ENCODE data around the gene FASTK. TPM values are rescaled to one million over a fixed set of nuclear protein-coding genes. Genes with fewer than 3 reads are reported as not detected.

The FASTK gene
- polyA plus RNA-seq, 1 donor (not counting 4 experiments of a cell fraction or from before 2014, with no cell fraction given): 27.2 TPM

DNA sequence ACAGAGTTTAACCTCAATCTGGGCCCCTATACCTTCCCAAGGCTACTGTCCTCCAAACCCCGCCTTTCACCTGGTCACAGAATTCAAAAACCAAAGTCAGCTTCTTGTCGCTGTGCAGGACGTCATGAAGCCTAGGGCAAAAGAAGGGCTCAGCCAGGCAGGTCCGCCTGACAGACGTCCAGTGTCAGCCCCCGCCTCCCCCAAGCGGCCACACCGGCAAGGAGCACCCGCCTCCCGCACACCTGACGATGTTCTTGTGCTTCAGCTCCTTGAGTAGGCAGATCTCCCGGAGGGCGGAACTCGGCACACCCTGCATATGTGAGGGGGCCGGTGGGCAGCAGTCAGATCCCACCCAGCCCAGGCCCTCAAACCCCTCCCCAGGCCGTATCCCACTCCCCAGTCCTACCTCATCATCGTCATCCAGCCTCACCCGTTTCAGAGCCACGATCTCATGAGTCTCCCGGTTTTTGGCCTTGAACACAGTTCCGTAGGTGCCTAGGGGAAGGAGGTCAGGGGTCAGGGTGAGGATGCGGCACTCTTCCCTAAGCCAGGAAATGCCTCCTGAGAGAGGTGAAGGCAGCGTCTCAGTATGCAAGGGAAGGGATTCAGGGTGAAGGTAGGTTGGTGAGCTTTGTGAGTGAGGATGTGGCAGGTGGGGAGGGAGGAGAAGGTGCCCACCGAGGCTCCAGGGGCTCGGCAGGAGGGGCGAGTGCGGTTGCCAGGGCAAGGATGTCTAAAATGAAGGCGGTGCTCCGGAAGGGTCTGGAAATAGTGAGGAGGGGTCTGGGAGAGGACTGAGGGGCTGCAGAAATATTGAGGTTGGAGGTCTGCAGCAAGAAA is 23.7 kb downstream of the FASTK start:
- Histone ChIP-seq H4K20me1 (ENCODE audit: control insufficient read depth, extremely low read depth, insufficient read depth, low read length) (no peaks in the 10 kb centered on the region), H3K27me3 (ENCODE audit: control insufficient read depth, extremely low read depth, insufficient read depth, low read length) (no peaks in the 10 kb centered on the region), H3K9me3 (ENCODE audit: control insufficient read depth, low read depth, low read length) (no peaks in the 10 kb centered on the region), H3K9ac (ENCODE audit: control insufficient read depth, extremely low read depth, insufficient read depth, low read length) (peak overlapping the region; percentile 65), H3K27ac (ENCODE audit: control insufficient read depth, insufficient read depth, low read length) (no peak overlapping the region), H3K36me3 (ENCODE audit: control insufficient read depth in 2 of 2, extremely low read depth in 1 of 2, insufficient read depth in 2 of 2, low read length in 2 of 2) (peaks cover 3 to 7% of the 10 kb centered on the region in 2 experiments), H3K4me3 (ENCODE audit: control insufficient read depth in 2 of 3, extremely low read depth in 1 of 3, insufficient read depth in 2 of 3, low read depth in 1 of 3, low read length in 3 of 3) (peak overlapping the region; percentile 47 to 90 (median 87)), H3K79me2 (ENCODE audit: control insufficient read depth, insufficient read depth, low read length) (peaks cover 22% of the 10 kb centered on the region), H2AFZ (ENCODE audit: control insufficient read depth, low read length) (peak overlapping the region; percentile 86), H3K9me1 (ENCODE audit: control insufficient read depth, extremely low read depth, insufficient read depth, low read length) (no peaks in the 10 kb centered on the region), H3K4me2 (ENCODE audit: control insufficient read depth, extremely low read depth, insufficient read depth, low read depth, low read length) (peak overlapping the region; percentile 99), H3K4me1 (ENCODE audit: control insufficient read depth, extremely low read depth, insufficient read depth, low read length) (peaks cover 30% of the 10 kb centered on the region)
- no peak for DNase-seq (ENCODE audit: low read depth, low spot score)
- dilution Hi-C loops (cut with MboI; ENCODE audit: extremely low pct_ligation_motif_present, low sequenced_read_pairs): no loop called here
- TF ChIP-seq EZH2 (IDR thresholded peaks at IDR 0.05; ENCODE audit: low read length): no peak
- TF ChIP-seq, protein P1, sequence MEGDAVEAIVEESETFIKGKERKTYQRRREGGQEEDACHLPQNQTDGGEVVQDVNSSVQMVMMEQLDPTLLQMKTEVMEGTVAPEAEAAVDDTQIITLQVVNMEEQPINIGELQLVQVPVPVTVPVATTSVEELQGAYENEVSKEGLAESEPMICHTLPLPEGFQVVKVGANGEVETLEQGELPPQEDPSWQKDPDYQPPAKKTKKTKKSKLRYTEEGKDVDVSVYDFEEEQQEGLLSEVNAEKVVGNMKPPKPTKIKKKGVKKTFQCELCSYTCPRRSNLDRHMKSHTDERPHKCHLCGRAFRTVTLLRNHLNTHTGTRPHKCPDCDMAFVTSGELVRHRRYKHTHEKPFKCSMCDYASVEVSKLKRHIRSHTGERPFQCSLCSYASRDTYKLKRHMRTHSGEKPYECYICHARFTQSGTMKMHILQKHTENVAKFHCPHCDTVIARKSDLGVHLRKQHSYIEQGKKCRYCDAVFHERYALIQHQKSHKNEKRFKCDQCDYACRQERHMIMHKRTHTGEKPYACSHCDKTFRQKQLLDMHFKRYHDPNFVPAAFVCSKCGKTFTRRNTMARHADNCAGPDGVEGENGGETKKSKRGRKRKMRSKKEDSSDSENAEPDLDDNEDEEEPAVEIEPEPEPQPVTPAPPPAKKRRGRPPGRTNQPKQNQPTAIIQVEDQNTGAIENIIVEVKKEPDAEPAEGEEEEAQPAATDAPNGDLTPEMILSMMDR (optimal IDR thresholded peaks at IDR 0.05 in 1 of 3, IDR thresholded peaks at IDR 0.05 in 1 of 3, conservative IDR thresholded peaks at IDR 0.05 in 1 of 3; ENCODE audit: extremely low read depth in 1 of 3, insufficient read depth in 2 of 3, low read length in 3 of 3): no peak
- no peak for FAIRE-seq

DNA sequence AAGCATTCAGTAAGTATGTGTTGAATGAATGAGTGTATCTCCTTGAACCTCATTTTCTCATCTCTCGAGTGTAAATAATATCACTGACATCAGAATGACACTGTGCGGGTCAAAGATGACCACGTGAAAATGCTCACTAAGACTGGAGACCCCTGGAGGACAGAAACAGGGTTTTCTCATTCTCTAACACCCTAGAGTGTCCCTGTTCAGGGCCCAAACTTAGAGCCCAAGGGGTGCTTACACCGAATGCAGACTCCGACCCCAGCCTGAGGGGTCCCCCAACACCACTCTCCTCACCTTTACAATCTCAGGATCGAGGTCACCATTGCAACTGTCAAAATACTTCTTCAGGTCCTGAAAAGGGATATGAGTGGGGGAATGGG is 24.3 kb downstream of the FASTK start:
- no peaks in the 10 kb centered on the region for H3K27me3 ChIP-seq (ENCODE audit: control insufficient read depth, extremely low read depth, insufficient read depth, low read length)
- TF ChIP-seq, protein P1 (optimal IDR thresholded peaks at IDR 0.05 in 1 of 3, IDR thresholded peaks at IDR 0.05 in 1 of 3, conservative IDR thresholded peaks at IDR 0.05 in 1 of 3; ENCODE audit: extremely low read depth in 1 of 3, insufficient read depth in 2 of 3, low read length in 3 of 3): no peak
- no peak for TF ChIP-seq EZH2 (IDR thresholded peaks at IDR 0.05; ENCODE audit: low read length)
- no peaks in the 10 kb centered on the region for H4K20me1 ChIP-seq (ENCODE audit: control insufficient read depth, extremely low read depth, insufficient read depth, low read length)
- FAIRE-seq: no peak
- dilution Hi-C loops (cut with MboI; ENCODE audit: extremely low pct_ligation_motif_present, low sequenced_read_pairs): no loop called here
- H3K79me2 ChIP-seq (ENCODE audit: control insufficient read depth, insufficient read depth, low read length): peaks cover 15% of the 10 kb centered on the region
- no peak overlapping the region for H3K4me3 ChIP-seq (ENCODE audit: control insufficient read depth in 2 of 3, extremely low read depth in 1 of 3, insufficient read depth in 2 of 3, low read depth in 1 of 3, low read length in 3 of 3)
- no peak for DNase-seq (ENCODE audit: low read depth, low spot score)
- no peaks in the 10 kb centered on the region for H3K9me1 ChIP-seq (ENCODE audit: control insufficient read depth, extremely low read depth, insufficient read depth, low read length)
- H3K9ac ChIP-seq (ENCODE audit: control insufficient read depth, extremely low read depth, insufficient read depth, low read length): no peak overlapping the region
- H2AFZ ChIP-seq (ENCODE audit: control insufficient read depth, low read length): no peak overlapping the region
- no peaks in the 10 kb centered on the region for H3K9me3 ChIP-seq (ENCODE audit: control insufficient read depth, low read depth, low read length)
- peaks cover 3 to 7% of the 10 kb centered on the region in 2 experiments for H3K36me3 ChIP-seq (ENCODE audit: control insufficient read depth in 2 of 2, extremely low read depth in 1 of 2, insufficient read depth in 2 of 2, low read length in 2 of 2)
- H3K4me1 ChIP-seq (ENCODE audit: control insufficient read depth, extremely low read depth, insufficient read depth, low read length): peaks cover 24% of the 10 kb centered on the region
- peak overlapping the region; percentile 99 for H3K4me2 ChIP-seq (ENCODE audit: control insufficient read depth, extremely low read depth, insufficient read depth, low read depth, low read length)
- H3K27ac ChIP-seq (ENCODE audit: control insufficient read depth, insufficient read depth, low read length): no peak overlapping the region

Data from keratinocyte (primary cell).